ENCODE data around the gene CRADD.
A peak's percentile ranks its signal among the peaks of the same experiment; 100 is the strongest.

Gene CRADD

GRCh38 chr12:93759512-93760081, 82.4 kb downstream of the CRADD start:
- ChIA-PET CTCF (interaction anchor here (1.5 kb wide), 1 partner anchor 17 kb away, joined by 4 read pairs; no protein-coding TSS in a partner anchor), POLR2A (ENCODE audit: low non-redundant PET) (no interaction called here)
- no peak overlapping the region for H3K27ac ChIP-seq
- TF ChIP-seq CTCF (conservative IDR thresholded peaks at IDR 0.05; ENCODE audit: low read depth), result no peak
- no peak for DNase-seq (ENCODE audit: low spot score)

DNA sequence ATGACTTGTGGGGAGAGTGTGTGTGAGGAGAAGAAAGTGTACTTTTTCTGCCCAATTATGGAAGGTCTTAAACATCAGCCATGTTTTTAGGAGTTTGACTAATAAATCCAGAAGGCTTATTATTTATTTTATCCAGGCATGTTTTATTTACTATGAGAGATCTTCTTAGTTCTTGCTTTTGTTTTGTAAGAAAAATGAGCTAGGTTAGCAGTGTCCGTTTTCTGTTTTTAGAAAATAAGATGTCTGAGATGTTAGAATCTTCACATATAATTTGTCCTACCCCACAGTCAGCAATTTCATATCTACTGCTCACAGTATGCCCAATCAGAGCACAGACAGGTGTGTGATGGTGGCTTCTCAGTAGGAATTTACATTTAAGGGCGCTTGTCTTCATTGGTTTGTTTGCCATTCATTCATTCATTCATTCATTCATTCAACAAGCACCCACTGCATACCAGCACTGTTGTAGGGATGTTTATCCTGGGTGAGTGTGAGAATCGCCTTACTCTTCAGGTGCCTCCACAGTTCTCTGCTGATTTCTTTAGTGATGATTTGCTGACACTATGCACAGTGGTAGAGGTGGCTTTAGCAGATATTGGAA, 83.2 kb downstream of the CRADD start:
- POLR2A ChIA-PET (ENCODE audit: low non-redundant PET), result no interaction called here
- DNase-seq (ENCODE audit: low spot score), result no peak
- CTCF ChIA-PET, result interaction anchor here (1.5 kb wide), 1 partner anchor 18 kb away, joined by 4 read pairs; no protein-coding TSS in a partner anchor
- TF ChIP-seq CTCF (conservative IDR thresholded peaks at IDR 0.05; ENCODE audit: low read depth), result no peak
- no peak overlapping the region for H3K27ac ChIP-seq

- no peak overlapping the region for H3K27ac ChIP-seq
- ChIA-PET POLR2A (ENCODE audit: low non-redundant PET) (no interaction called here), CTCF (interaction anchor here (0.6 to 1.0 kb wide), 3 partner anchors 32 to 340 kb away, joined by 3 to 4 read pairs (median 3); no protein-coding TSS in a partner anchor)
- DNase-seq (ENCODE audit: low spot score), result no peak
- TF ChIP-seq CTCF (conservative IDR thresholded peaks at IDR 0.05; ENCODE audit: low read depth), result no peak
Observed at GRCh38 chr12:93762059-93762719, 85.0 kb downstream of the CRADD start.

DNA sequence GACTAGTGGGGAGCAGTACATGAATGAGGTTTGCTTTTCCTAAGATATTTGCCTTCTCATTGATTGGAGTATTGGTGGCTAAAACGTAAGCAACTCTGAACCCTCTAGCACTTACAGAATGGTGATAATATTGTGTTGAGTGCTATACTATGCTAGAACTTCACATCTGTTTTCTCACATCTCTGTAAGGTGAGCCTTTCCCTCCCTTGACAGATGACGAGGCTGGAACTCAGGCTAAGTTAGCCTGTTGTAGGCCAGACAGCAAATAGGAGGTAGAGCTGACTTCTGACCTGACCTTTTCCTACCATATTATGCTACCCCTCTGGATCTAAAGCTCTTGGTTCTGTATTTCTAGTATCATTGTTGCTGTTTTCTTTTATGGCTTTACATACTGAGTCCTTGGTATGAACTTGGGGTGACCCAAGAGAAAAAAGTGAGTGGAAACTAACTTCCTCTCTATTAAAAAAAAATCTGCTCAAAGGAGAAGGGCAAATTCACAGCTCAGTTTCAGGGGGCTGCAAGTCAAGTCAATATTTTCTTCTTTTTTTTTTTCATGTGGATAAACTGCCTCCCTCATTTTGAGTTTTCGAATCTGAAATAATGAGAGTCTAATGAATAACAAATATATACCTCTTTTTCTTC, 85.9 kb downstream of the CRADD start:
- CTCF ChIA-PET, result interaction anchor here (0.6 to 0.9 kb wide), 4 partner anchors 64 to 785 kb away, joined by 3 to 4 read pairs (median 4); no protein-coding TSS in a partner anchor
- TF ChIP-seq CTCF (conservative IDR thresholded peaks at IDR 0.05; ENCODE audit: low read depth), result no peak
- no peak for DNase-seq (ENCODE audit: low spot score)
- POLR2A ChIA-PET (ENCODE audit: low non-redundant PET), result no interaction called here
- no peak overlapping the region for H3K27ac ChIP-seq

- TF ChIP-seq CTCF (conservative IDR thresholded peaks at IDR 0.05; ENCODE audit: low read depth), result no peak
- DNase-seq (ENCODE audit: low spot score), result peak; percentile 12
- CTCF ChIA-PET, result no interaction called here
- no peak overlapping the region for H3K27ac ChIP-seq
- POLR2A ChIA-PET (ENCODE audit: low non-redundant PET), result no interaction called here
Observed at GRCh38 chr12:93763746-93764147, 86.6 kb downstream of the CRADD start.

DNA sequence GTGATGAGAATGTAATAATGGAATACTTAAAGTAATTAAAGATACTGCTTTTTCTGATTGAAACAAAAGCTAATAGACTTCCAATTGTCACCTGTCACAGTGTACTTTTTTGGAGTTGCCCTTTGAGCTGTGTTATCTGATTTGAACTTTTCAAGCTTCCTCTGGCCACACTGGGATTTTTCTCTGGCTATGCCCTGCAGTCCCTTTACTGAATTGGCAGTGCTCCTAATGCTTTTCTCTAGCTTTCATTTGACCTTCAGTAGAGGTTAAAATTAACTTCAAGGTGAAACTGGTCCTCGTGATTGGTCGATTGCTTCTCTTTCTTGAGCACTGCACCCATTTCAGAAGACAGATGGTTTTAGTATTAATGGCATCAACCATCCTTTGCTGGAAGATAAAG, 89.2 kb downstream of the CRADD start:
- POLR2A ChIA-PET (ENCODE audit: low non-redundant PET), result no interaction called here
- no peak for TF ChIP-seq CTCF (conservative IDR thresholded peaks at IDR 0.05; ENCODE audit: low read depth)
- CTCF ChIA-PET, result interaction anchor here (0.5 to 3.3 kb wide), 4 partner anchors 133 to 337 kb away, joined by 3 to 37 read pairs (median 4); no protein-coding TSS in a partner anchor
- no peak for DNase-seq (ENCODE audit: low spot score)
- no peak overlapping the region for H3K27ac ChIP-seq
